Cerebellar cortex (tissue), 1 donor: ENCODE measurements around the gene FTHL17.
A peak's percentile ranks its signal among the peaks of the same experiment; 100 is the strongest.

Source experiments
- DNase-seq: peaks from one replicate; pipeline ENCODE4 v3.0.0-alpha.2; 2015; ENCODE audit warnings: low spot score

Gene FTHL17

DNA sequence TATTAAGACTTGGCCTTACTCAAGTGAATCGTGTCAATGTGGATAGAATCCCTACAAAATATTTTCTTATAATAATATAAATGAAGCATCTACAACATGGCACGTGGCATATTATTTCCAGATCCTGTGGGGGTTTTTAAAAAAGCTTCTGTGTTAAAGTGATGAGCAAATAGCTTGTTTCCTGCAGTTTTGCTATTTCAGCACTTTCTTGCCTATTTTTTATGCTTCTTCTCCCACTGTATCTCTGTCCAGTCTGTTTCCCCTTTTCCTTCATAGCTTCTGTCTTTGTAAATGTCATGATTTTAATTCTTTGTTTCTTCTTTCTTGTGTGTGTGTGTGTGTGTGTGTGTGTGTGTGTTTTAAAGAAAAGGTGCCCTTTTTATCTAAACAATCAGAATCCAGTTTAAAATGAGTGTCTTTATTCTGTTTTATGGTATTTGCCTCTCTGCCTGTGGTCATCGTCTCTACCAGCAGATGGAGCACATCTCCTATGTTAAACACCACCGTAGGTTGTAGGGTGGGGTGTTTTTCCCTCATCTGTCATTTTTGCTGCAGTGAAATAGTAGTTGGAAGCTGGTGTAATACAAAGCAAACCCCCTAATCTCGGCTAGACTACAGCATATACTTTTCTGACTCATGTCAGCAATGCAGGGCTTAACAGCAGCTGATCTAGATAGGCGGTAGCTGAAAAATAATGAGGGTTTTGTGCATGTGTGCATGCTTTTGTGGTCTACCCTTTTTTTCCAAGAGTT is 33.1 kb downstream of the FTHL17 start:
- DNase-seq: peak; percentile 48

DNA sequence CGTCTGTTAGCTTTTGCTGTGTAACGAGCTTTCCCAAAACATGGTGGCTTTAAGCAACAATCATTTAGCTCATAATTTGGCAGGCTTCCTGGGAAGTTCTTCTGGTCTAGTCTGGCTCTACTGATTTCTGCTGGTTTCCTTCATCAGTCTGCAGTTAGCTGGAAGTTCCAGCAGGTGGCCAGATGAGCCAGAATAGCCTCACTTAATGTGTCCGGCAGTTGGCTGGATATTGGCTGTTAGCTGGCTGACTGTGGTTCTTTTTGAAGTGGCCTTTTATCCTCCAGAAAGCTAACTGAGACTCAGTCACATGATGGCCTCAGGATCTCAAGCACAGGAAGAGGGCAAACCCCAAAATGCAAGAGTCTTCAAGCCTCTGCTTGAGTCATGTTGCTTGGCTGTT is 34.9 kb downstream of the FTHL17 start:
- peak; percentile 36 for DNase-seq

DNA sequence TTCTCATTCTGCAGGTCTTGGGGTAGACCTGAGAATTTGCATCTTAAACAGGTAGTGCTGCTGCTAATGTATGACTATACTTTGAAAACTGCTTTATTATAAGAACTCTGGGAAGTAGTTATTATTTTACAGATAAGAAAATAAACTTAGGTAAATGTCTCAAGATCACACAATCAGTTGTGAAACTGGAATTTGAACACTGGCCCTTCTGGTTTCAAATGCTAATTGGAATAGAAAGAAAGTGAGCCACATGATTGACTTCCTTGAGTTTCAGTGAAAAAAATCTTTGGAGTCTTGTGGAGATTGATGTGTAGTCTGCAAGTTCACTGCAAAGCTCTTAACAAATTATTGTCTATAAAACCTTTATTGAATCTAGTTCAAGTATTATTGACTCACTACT is 44.5 kb downstream of the FTHL17 start:
- no peak for DNase-seq

DNA sequence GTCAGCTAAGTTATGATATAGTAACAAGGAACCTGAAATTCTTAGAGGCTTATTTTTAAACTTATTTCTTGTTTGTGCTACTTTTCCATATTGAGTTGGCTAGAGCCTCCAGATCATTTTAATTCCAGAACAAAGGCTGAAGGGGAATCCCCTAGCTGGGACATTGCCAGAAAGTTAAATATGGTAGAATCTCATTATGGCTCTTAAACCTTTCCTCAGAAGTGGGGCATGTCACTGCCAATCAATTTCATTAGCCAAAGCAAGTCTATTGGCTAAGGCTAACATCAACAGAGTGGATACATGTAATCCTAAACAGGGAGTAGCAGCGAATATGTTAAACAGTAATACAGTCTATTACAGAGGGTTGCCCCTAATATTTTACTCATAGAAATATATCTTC is 47.0 kb downstream of the FTHL17 start:
- no peak for DNase-seq

DNA sequence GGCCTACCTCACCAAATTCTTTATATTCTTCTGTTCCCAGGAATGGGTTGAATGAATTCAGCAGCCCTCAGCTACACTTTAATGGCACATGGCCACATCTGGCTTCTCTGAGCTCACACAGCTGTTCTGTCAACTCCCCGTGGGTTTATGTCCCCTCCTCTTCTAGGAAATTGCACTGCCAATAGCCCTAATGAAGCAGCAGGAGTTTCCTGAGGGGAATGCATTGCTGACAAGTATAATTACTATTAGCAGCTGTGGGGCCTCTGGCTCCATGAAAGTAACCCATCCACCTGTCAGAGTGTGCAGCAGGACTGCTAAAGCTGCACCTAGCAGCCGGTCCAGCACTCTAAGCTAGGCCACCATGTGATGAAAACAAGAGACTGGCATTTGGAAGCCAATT is 50.3 kb downstream of the FTHL17 start:
- no peak for DNase-seq
